Ishikawa (cell line): ENCODE results near the gene ZYX.

ENCODE experiments used
- CREB1 ChIP-seq: IDR thresholded peaks from 2 replicates; pipeline ENCODE4 v1.6.1; 2012; ENCODE audit warnings: low read depth
- MAX ChIP-seq: IDR thresholded peaks from 2 replicates; pipeline ENCODE4 v1.6.1; 2012
- NFIC ChIP-seq: IDR thresholded peaks from 2 replicates; pipeline ENCODE4 v1.6.1; 2012
- REST ChIP-seq: IDR thresholded peaks from 2 replicates; pipeline ENCODE4 v1.6.1; 2012; ENCODE audit warnings: low read depth, mild to moderate bottlenecking
- TAF1 ChIP-seq: IDR thresholded peaks from 2 replicates; pipeline ENCODE4 v1.6.1; 2012; ENCODE audit warnings: low read depth, mild to moderate bottlenecking
- USF1 ChIP-seq: IDR thresholded peaks from 2 replicates; pipeline ENCODE4 v1.6.1; 2012
- ZBTB7A ChIP-seq: IDR thresholded peaks from 2 replicates; pipeline ENCODE4 v1.6.1; 2012; ENCODE audit warnings: low read depth

- TF ChIP-seq TAF1 (no peak), MAX (no peak), ZBTB7A (no peak), NFIC (no peak), USF1 (no peak), REST (no peak), CREB1 (no peak)
These were observed 13.6 kb downstream of the ZYX start for GRCh38 chr7:143394777-143395176.
